Measurements from ENCODE around the gene FCRLB.

Gene FCRLB

DNA sequence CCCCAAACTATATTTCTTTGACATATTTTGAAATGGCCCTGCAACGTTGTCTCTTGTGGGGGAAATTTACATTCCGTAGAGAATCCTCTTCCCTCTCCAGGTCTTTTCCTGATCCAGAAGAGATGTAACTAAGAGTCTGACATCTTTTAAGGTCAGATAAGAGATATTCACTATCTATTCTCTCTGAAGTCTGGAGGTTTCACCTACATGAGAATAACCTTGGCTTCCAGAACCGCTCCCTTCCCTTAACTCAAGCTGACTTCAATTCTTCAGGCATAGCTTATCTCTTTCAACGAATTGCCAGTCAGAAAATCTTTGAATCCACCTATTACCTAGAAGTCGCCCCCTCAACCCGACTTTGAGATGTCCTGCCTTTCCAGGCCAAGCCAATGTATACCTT lies 9.9 kb downstream of the FCRLB start:
- no peaks in the 10 kb centered on the region for H3K9me3 ChIP-seq (ENCODE audit: insufficient read depth, low read depth, low read length)
- peaks cover 16% of the 10 kb centered on the region for H3K4me1 ChIP-seq (ENCODE audit: insufficient read depth, low read length)
- no peak overlapping the region for H3K27ac ChIP-seq (ENCODE audit: low read depth, low read length)
- H3K27me3 ChIP-seq (ENCODE audit: insufficient read depth, low read length), result peaks cover 27% of the 10 kb centered on the region
- WGBS, result 72% methylated on average over 4 of the region's 6 CpGs
- H3K36me3 ChIP-seq (ENCODE audit: insufficient read depth, low read length), result no peaks in the 10 kb centered on the region
- H3K4me3 ChIP-seq (ENCODE audit: low read length), result no peak overlapping the region
- no peak overlapping the region for H3K9ac ChIP-seq (ENCODE audit: low read depth, low read length)

DNA sequence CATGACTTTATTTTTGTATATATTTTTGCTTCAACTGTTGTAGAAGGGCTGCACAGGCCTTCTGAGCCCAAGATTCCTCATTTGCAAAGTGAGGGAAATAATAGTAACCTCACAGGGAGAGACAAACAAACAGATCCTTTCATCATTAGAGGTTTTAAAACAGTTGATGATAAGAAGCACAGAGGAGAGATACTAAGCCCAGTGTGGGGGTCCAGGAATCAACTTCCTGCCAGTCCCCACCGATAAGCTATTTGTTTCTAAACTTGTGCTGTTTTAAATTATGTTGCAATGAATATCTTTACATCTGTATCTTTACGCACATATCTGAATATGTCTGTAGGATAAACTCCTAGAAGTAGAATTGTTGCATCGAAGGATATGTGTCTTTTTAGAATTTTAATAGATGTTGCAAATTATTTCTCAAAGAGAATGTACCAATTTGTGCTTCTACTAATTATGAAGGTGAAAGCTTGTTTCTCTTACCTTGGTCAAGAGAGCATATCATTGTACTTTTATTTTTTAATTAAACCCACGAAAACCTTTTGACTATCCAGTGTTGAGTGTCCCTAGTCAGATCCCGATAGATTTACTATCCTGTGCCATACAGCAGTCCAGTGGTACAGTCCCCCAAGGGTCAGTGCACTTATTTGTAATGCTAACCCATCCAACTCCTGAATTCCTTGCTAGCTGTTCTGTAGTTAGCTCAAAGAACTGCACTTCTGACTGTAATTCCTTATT lies 10.8 kb downstream of the FCRLB start:
- Histone ChIP-seq H3K27me3 (ENCODE audit: insufficient read depth, low read length) (peaks cover 19% of the 10 kb centered on the region), H3K9me3 (ENCODE audit: insufficient read depth, low read depth, low read length) (no peaks in the 10 kb centered on the region), H3K36me3 (ENCODE audit: insufficient read depth, low read length) (no peaks in the 10 kb centered on the region), H3K4me1 (ENCODE audit: insufficient read depth, low read length) (peaks cover 25% of the 10 kb centered on the region), H3K9ac (ENCODE audit: low read depth, low read length) (no peak overlapping the region), H3K27ac (ENCODE audit: low read depth, low read length) (no peak overlapping the region), H3K4me3 (ENCODE audit: low read length) (no peak overlapping the region)
- WGBS, result 88% methylated on average over 5 of the region's 5 CpGs

DNA sequence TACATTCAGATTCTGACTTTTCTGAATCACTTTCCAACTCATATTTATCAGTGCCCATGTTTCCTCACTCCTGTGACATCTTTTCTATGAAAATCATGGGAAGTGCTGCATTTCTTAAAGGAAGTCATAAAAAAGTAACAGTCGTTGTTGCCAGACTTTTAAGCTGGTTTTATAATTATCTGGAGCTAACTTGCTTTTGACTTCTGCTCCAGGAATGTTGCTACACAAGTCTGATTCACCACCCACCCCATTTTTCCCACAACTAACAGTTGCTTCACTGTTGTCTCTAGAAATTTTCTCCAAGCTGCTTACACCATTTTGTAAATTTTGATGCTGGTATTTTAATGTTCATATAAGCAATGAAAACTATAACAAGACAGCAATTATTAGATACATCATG lies 12.2 kb downstream of the FCRLB start:
- no peak overlapping the region for H3K4me3 ChIP-seq (ENCODE audit: low read length)
- 88% methylated on average over 1 of the region's 1 CpG for WGBS
- peaks cover 7% of the 10 kb centered on the region; the same call in 1 of the 2 replicates for H3K27me3 ChIP-seq (ENCODE audit: insufficient read depth, low read length)
- no peaks in the 10 kb centered on the region for H3K36me3 ChIP-seq (ENCODE audit: insufficient read depth, low read length)
- no peak overlapping the region for H3K27ac ChIP-seq (ENCODE audit: low read depth, low read length)
- peaks cover 31% of the 10 kb centered on the region for H3K4me1 ChIP-seq (ENCODE audit: insufficient read depth, low read length)
- H3K9me3 ChIP-seq (ENCODE audit: insufficient read depth, low read depth, low read length), result no peaks in the 10 kb centered on the region
- no peak overlapping the region for H3K9ac ChIP-seq (ENCODE audit: low read depth, low read length)

DNA sequence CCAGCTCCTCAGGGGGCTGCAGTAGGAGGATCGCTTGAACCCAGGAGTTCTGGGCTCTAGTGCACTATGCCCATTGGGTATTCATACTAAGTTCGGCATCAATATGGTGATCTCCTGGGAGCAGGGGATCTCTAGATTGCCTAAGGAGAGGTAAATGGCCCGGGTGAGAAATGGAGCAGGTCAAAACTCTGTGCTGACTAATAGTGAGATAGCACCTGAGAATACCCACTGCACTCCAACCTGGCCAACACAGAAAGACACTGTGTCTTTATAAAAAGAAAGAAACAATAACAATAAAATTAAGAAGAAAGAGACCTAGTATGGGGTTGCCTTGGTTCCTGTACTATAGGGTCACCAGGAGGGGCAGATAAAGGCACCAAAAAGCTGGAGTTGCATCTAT lies 14.5 kb downstream of the FCRLB start:
- 96% methylated on average over 3 of the region's 3 CpGs for WGBS
- peaks cover 31% of the 10 kb centered on the region for H3K4me1 ChIP-seq (ENCODE audit: insufficient read depth, low read length)
- H3K9ac ChIP-seq (ENCODE audit: low read depth, low read length), result no peak overlapping the region
- no peak overlapping the region for H3K4me3 ChIP-seq (ENCODE audit: low read length)
- H3K9me3 ChIP-seq (ENCODE audit: insufficient read depth, low read depth, low read length), result no peaks in the 10 kb centered on the region
- no peaks in the 10 kb centered on the region for H3K36me3 ChIP-seq (ENCODE audit: insufficient read depth, low read length)
- H3K27ac ChIP-seq (ENCODE audit: low read depth, low read length), result no peak overlapping the region
- no peaks in the 10 kb centered on the region for H3K27me3 ChIP-seq (ENCODE audit: insufficient read depth, low read length)

DNA sequence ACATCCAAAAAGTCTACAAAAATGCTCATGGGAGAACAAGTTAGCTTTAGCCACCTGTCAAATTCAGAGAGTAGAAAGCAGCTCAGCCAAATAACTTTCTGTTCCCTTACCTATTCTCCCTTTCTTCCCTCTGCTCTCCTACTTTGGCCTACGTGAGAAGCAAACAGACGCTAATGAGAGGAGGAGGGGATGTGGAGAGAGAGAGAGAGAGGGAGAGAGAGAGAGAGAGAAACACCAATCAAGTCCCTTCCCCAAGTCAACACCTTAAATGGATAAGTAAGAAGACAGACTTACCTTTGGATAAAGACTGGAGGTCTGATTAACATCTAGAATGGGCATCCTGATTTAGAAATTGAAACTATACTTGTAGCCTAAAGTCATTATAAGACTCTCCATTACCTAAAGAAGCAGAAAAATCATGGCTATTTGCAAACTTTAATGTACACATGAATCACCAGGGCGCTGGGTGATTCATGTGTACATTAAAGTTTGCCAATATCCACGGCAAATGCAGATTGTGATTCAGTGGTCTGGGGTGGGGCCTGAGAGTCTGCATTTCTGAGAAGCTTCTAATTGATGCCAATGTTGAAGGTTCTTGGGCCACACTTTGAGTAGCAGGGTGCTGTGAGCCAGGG lies 15.1 kb downstream of the FCRLB start:
- Histone ChIP-seq H3K9me3 (ENCODE audit: insufficient read depth, low read depth, low read length) (no peaks in the 10 kb centered on the region), H3K27ac (ENCODE audit: low read depth, low read length) (no peak overlapping the region), H3K27me3 (ENCODE audit: insufficient read depth, low read length) (no peaks in the 10 kb centered on the region), H3K36me3 (ENCODE audit: insufficient read depth, low read length) (no peaks in the 10 kb centered on the region), H3K9ac (ENCODE audit: low read depth, low read length) (no peak overlapping the region), H3K4me3 (ENCODE audit: low read length) (no peak overlapping the region), H3K4me1 (ENCODE audit: insufficient read depth, low read length) (peaks cover 25% of the 10 kb centered on the region)
- 81% methylated on average over 2 of the region's 4 CpGs for WGBS

DNA sequence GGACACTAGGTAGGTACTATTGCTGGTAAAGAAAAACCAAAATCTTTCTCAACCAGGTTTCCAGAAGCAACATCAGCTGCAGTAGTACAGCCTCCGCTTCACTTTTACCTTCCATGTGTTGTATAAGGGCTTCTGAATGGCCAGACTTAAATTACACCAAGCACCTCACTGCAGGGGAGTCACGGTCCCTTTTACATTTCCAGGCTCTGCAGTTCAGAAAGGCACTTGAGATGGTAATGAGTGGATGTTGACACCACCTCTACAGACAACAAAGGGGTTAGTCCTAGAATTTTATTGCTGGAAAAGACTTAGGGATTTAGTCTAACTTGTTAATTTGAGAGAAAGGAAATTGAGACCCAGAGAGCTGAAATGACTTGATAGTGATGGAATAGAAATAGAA lies 16.3 kb downstream of the FCRLB start:
- Histone ChIP-seq H3K9ac (ENCODE audit: low read depth, low read length) (no peak overlapping the region), H3K9me3 (ENCODE audit: insufficient read depth, low read depth, low read length) (no peaks in the 10 kb centered on the region), H3K27me3 (ENCODE audit: insufficient read depth, low read length) (no peaks in the 10 kb centered on the region), H3K27ac (ENCODE audit: low read depth, low read length) (peak overlapping the region; percentile 46; the same call in 1 of the 2 replicates), H3K36me3 (ENCODE audit: insufficient read depth, low read length) (no peaks in the 10 kb centered on the region), H3K4me1 (ENCODE audit: insufficient read depth, low read length) (peaks cover 25% of the 10 kb centered on the region), H3K4me3 (ENCODE audit: low read length) (peak overlapping the region; percentile 3; the same call in 1 of the 2 replicates)
- 16% methylated on average over 2 of the region's 2 CpGs for WGBS

DNA sequence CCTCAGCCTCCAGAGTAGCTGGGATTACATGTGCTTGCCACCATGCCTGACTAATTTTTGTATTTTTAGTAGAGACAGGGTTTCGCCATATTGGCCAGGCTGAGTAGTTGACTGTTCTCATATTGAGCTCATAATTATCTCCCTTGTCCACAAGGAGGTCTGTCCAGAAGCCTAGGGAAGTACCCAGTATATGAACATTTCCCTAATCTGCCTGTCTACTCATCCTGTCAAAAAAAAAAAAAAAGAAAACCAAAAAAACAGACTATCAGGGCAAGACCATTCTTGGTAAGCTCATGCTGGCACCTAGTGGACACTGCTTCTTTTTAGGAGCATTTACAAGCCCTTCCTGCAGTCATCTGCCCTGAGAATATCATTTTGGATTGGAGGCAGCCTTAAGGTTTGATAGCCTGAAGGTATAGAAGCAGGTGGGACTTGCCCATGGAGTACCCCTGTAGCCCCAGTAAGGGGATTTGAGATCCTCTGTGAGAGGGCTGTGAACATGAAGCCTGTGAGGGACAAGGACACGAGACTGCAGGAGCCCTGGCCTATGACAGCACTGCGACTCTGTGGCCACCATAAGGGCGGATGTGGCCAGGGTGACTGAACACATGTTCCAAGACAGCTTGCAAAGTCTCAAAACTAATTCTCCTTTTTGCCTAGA lies 17.4 kb downstream of the FCRLB start:
- Histone ChIP-seq H3K4me1 (ENCODE audit: insufficient read depth, low read length) (peaks cover 25% of the 10 kb centered on the region), H3K9ac (ENCODE audit: low read depth, low read length) (no peak overlapping the region), H3K9me3 (ENCODE audit: insufficient read depth, low read depth, low read length) (no peaks in the 10 kb centered on the region), H3K36me3 (ENCODE audit: insufficient read depth, low read length) (no peaks in the 10 kb centered on the region), H3K27me3 (ENCODE audit: insufficient read depth, low read length) (no peaks in the 10 kb centered on the region), H3K4me3 (ENCODE audit: low read length) (no peak overlapping the region), H3K27ac (ENCODE audit: low read depth, low read length) (no peak overlapping the region)
- WGBS, result 88% methylated on average over 4 of the region's 4 CpGs

DNA sequence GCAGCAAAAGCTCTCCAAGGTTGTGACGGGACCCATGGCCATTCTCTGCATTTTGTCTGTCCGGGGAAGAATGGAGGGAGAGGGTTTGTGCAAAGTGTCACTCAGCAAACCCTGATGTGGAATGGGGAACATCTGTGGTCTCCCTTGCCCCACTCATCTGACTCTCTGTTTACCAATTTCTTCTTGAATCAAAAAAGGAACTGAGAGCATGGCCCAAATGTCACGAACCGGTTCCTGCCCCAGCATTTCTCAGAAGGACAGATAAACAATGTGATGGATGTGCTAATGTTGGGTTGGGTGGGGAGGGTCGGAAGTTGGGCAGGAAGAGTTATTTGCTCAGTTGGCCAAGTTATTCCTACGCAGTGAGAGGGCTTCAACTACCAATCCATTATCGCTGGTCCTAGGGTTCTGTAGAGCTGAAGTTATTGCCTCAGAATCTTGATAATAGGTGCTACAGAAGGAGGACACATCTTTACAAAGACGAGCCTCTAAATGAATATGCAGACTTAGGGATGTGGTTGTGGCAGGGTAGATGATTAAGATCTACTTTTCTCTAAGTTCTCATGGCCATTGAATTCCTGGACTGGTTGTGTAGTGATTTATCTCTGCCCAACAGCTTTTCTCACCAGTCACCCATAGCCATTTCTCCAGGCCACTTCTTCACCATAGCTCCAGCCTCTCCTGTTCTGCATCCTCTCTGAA lies 18.7 kb downstream of the FCRLB start:
- Histone ChIP-seq H3K9me3 (ENCODE audit: insufficient read depth, low read depth, low read length) (no peaks in the 10 kb centered on the region), H3K4me1 (ENCODE audit: insufficient read depth, low read length) (peaks cover 25% of the 10 kb centered on the region), H3K9ac (ENCODE audit: low read depth, low read length) (no peak overlapping the region), H3K27ac (ENCODE audit: low read depth, low read length) (no peak overlapping the region), H3K4me3 (ENCODE audit: low read length) (no peak overlapping the region), H3K27me3 (ENCODE audit: insufficient read depth, low read length) (no peaks in the 10 kb centered on the region), H3K36me3 (ENCODE audit: insufficient read depth, low read length) (no peaks in the 10 kb centered on the region)
- WGBS, result 83% methylated on average over 8 of the region's 8 CpGs

DNA sequence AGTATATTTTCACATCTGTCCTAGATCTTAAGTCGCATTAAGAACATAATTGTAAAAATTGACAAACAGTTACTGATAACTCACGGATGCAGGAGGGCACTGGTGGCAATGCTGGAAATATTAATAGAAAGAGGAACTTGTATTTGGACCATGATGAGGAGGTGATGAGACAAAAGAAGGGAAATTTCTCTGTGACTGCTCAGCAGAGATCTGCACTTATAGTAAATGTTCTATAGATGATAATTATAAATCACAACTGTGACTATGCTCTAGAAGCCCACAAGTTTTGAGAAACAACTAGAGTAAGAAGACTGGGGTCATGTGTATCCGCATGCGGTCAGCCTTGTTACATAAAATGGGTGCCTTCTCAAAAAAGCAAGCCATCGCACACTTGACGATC lies 19.6 kb downstream of the FCRLB start:
- Histone ChIP-seq H3K9me3 (ENCODE audit: insufficient read depth, low read depth, low read length) (no peaks in the 10 kb centered on the region), H3K27me3 (ENCODE audit: insufficient read depth, low read length) (no peaks in the 10 kb centered on the region), H3K36me3 (ENCODE audit: insufficient read depth, low read length) (no peaks in the 10 kb centered on the region), H3K9ac (ENCODE audit: low read depth, low read length) (no peak overlapping the region), H3K4me1 (ENCODE audit: insufficient read depth, low read length) (peaks cover 21% of the 10 kb centered on the region), H3K4me3 (ENCODE audit: low read length) (no peak overlapping the region), H3K27ac (ENCODE audit: low read depth, low read length) (no peak overlapping the region)
- WGBS, result 90% methylated on average over 6 of the region's 6 CpGs

DNA sequence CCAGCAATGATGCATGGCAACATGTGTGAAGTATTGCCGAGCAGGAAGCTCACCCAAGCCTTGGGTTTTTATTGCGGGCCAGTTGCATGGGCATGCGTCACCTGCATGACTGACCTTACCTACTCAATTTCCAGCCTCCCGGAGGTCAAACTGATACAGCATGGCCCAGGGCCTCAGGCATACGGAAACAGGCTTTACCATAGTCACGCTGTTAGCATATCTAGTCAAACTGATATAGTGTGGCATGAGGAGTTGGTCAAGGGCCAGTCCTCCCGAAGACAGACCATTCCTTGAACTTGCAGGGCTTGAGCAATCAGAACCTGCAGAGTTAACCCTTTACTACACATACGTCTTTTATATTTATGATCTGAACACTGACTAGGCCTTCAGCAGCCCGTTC lies 21.9 kb downstream of the FCRLB start:
- no peak overlapping the region for H3K4me3 ChIP-seq (ENCODE audit: low read length)
- 87% methylated on average over 9 of the region's 9 CpGs for WGBS
- H3K9ac ChIP-seq (ENCODE audit: low read depth, low read length), result no peak overlapping the region
- no peaks in the 10 kb centered on the region for H3K27me3 ChIP-seq (ENCODE audit: insufficient read depth, low read length)
- no peak overlapping the region for H3K27ac ChIP-seq (ENCODE audit: low read depth, low read length)
- H3K9me3 ChIP-seq (ENCODE audit: insufficient read depth, low read depth, low read length), result no peaks in the 10 kb centered on the region
- no peaks in the 10 kb centered on the region for H3K36me3 ChIP-seq (ENCODE audit: insufficient read depth, low read length)
- 0 out of 2 replicates have a peak, but pooled peaks cover under 1% of the 10 kb centered on the region for H3K4me1 ChIP-seq (ENCODE audit: insufficient read depth, low read length)

DNA sequence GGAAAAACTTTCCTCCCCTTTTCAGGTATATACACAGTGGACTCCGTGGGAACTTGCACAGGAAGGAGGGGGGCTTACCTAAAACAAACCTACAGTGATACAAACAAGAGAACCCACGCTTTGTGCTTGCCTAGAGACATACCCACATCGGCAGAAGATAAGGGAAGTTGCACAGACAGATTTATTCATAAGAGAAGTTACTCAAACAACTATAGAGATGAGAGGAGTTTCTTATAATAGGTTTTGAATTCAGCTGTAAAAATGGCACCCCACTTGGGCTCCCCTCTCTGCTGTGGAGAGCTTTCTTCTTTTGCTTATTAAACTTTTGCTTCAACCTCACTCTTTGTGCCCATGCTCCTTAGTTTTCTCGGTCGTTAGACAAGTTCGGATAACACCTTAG lies 26.5 kb downstream of the FCRLB start:
- WGBS, result 82% methylated on average over 5 of the region's 6 CpGs
- no peaks in the 10 kb centered on the region for H3K9me3 ChIP-seq (ENCODE audit: insufficient read depth, low read depth, low read length)
- no peak overlapping the region for H3K9ac ChIP-seq (ENCODE audit: low read depth, low read length)

More for the DNA sequence above, 26.5 kb downstream of the FCRLB start:
- H3K4me1 ChIP-seq (ENCODE audit: insufficient read depth, low read length), result peaks cover 5% of the 10 kb centered on the region; the same call in 1 of the 2 replicates
- H3K27ac ChIP-seq (ENCODE audit: low read depth, low read length), result no peak overlapping the region
- peaks cover 19% of the 10 kb centered on the region for H3K36me3 ChIP-seq (ENCODE audit: insufficient read depth, low read length)
- no peak overlapping the region for H3K4me3 ChIP-seq (ENCODE audit: low read length)
- no peaks in the 10 kb centered on the region for H3K27me3 ChIP-seq (ENCODE audit: insufficient read depth, low read length)
